SH-SY5Y (cell line): Measurements from ENCODE around the gene EPB41L3.

ENCODE experiments used
- GATA2 ChIP-seq: IDR thresholded peaks from 2 replicates; pipeline ENCODE4 v1.6.1; 2011; ENCODE audit warnings: mild to moderate bottlenecking, low read depth, low read length
- GATA3 ChIP-seq: IDR thresholded peaks from 2 replicates; pipeline ENCODE4 v1.6.1; 2011; ENCODE audit warnings: low read depth, mild to moderate bottlenecking, low read length, moderate library complexity

DNA sequence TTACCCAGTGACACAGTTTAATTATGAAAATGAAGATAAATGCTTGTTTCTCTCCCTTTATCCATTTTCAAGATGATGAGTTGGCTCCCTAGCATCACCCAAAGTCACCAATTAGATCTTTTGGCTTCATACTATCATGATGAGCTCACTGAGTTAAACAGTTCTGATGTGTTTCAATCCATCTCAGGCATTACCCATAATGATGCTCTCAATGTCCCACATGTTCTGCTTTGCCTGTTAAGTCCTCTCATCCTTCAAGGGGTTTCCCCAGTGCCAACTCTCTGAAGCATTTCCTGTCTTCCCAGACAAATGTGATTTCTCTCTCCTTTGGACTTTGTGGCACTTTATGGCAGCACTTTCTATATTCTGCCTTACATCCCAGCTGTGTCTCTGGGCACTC lies 92.6 kb downstream of the EPB41L3 start:
- TF ChIP-seq GATA2 (no peak), GATA3 (no peak)
